GM12873 (cell line): ENCODE data around the gene TBL1X.

Experiments used
- TF ChIP-seq, protein P1 (sequence below): IDR thresholded peaks from 2 replicates; pipeline ENCODE4 v1.5.1; 2012; ENCODE audit warnings: low read depth, mild to moderate bottlenecking, moderate library complexity, low read length, control low read depth; ENCODE audit not compliant: insufficient read depth; ENCODE audit errors: missing control alignments

The TBL1X gene

DNA sequence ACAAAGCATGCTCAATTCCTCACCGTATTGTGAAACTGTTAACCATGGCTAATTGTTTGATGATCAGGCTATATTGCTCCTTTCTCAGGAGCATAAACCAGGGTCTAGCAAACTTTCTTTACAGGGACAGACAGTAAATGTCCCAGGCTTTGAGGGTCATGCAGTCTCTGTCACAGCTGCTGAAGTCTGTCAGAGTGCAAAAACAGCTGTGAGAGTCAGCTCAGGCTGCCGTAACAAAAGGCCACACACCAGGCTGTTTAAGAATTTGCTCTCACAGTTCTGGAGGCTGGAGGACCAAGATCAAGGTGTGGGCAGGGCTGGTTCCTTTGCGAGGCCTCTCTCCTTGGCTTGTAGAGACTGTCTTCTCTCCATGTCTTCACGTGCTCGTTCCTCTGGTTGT lies 225.2 kb downstream of the TBL1X start:
- TF ChIP-seq, protein P1, sequence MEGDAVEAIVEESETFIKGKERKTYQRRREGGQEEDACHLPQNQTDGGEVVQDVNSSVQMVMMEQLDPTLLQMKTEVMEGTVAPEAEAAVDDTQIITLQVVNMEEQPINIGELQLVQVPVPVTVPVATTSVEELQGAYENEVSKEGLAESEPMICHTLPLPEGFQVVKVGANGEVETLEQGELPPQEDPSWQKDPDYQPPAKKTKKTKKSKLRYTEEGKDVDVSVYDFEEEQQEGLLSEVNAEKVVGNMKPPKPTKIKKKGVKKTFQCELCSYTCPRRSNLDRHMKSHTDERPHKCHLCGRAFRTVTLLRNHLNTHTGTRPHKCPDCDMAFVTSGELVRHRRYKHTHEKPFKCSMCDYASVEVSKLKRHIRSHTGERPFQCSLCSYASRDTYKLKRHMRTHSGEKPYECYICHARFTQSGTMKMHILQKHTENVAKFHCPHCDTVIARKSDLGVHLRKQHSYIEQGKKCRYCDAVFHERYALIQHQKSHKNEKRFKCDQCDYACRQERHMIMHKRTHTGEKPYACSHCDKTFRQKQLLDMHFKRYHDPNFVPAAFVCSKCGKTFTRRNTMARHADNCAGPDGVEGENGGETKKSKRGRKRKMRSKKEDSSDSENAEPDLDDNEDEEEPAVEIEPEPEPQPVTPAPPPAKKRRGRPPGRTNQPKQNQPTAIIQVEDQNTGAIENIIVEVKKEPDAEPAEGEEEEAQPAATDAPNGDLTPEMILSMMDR = no peak

DNA sequence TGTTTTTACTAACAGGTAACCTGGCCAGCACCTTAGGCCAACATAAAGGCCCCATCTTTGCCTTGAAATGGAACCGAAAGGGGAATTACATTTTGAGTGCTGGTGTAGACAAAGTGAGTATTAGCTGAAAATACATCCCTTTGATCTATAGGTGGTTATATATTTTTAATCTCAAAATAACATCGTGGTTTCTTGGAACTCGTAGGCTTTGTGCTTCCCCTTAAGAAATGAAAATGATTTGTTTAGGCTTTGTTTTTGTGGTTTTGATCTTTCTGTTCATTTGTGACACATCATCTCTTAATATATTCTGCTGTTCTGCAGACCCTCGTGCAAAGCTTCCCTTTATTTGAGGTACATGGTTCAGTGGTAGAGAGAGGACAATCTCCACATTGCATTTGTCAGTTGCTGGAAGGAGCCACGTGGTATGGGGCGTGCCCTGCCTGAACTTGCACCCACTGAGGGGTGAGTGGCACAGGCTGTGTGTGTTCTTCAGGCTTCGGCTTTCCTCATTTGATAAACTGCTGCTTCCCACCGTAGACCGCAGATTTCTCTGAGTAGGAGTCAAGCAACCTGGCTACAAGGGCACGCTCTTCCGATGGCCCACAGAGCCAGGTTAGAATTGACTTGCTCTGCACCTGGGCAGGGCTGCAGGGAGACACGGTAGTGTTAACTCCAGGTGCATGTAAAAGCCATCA lies 228.6 kb downstream of the TBL1X start:
- TF ChIP-seq, protein P1 = no peak

DNA sequence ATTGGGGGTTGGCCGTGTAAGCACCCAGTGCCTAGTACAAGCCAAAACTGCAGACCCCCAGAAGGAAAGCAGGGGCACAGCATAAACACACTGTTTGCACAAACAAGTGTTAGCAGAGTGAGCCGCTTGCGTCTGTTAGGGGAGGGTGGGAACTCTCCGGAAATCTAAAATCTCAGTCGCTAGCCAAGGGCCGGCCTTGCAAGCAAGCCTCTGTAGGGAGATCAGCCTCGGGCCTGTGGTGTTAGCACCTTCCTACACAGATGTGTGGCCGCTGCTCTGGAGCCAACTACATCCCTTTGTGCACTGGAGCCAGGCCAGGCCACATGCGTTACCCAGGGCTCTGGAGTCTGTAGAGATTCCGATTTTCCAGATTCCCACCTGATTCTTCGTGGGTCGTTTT lies 233.7 kb downstream of the TBL1X start:
- TF ChIP-seq, protein P1 = no peak

DNA sequence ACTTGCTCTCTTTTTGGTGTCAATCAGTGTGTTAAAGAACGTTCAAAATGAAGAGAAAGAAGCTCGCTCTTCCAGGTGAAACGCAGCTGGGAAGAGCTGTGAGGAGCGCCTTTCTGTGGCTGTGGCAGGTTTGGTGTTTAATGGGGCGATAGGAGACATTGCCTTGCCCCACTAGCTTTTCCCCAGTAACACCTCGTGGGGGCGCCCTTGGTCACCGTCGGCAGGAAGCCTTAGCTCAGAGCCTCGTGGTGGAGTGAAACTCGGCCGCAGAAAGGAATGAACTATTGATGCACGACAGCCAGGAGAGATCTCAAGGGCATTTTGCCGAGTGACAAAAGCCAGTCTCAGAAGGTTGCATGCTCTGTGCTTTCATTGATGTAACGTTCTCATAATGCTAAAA lies 235.7 kb downstream of the TBL1X start:
- TF ChIP-seq, protein P1 = no peak

DNA sequence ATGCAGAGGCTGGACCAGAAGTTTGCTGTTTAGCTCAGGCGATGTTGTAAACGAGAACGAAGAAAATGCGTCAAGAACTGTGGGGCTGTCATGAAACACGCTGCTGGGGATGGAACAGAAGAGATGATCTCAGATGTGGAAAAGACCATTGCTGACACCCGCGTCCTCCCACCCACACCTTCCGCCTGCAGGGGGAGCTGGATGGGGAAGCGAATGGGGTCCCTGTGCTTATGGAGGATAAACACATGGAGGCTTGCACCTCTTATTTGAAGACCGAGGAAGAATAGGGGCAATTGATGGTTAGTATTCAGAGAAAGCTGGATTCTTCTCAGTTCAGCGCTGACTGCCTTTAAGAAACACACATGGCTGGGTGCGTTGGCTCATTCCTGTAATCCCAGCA lies 236.9 kb downstream of the TBL1X start:
- TF ChIP-seq, protein P1 = no peak

DNA sequence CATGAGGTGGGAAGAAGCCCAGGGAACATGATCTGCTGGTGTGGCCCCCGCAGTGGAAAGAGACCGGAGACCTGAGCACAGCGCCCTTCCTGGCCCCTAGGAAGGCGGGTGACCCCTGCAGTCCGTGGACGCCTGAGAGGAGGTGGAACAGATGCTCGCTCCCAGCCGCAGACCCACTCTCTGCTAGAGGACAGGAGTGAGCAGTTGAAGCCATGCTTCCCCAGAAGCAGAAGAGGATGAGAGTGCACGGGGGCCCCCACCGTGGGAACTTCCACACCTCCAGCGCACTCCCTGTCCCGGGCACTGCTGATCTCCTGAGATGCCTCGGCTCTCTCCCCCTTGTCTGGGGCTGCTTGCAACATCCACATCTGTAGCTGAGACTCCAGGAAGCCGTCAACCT lies 238.5 kb downstream of the TBL1X start:
- TF ChIP-seq, protein P1 = no peak

DNA sequence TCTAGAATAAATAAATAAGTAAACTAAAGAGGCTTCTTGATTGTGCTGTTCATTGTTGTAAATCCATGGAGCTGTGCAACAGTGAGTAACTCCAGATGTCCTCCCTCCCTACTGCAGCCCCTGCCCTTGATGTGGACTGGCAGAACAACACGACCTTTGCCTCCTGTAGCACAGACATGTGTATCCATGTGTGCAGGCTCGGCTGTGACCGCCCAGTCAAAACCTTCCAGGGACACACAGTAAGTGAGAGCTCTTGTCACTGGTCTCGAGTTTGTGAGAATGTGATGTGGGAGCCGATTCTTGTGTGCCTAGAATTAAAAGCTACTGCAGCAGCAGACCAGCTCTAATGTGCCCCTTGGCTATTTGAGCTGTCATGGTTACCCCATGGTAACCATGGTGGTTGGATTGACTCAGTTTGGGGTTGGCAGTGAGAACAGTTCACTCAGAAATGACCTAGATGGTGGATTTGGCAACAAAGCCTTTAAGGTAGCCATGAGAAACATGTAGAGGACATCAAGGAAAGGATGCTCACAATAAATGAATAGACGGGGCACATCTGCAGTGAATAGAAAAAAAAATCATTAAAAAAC lies 240.1 kb downstream of the TBL1X start:
- TF ChIP-seq, protein P1 = no peak
